Measurements from ENCODE around the gene RASSF5. TPM values are rescaled to one million over a fixed set of nuclear protein-coding genes. Genes with fewer than 3 reads are reported as not detected.
A peak's percentile ranks its signal among the peaks of the same experiment; 100 is the strongest.

RASSF5 gene
- total and polyA plus RNA-seq, 9 of the 15 experiments (the other 6 are each of a cell fraction or from before 2014, with no cell fraction given), result 6.1 to 41.0 (median 25.2) TPM

GRCh38 chr1:206550446-206550845 is 43.1 kb downstream of the RASSF5 start:
- no peaks in the 10 kb centered on the region for H4K20me1 ChIP-seq (replicated peaks; ENCODE audit: control insufficient read depth, insufficient read depth, low read length)
- TF ChIP-seq ZMIZ1 (IDR thresholded peaks at IDR 0.05; ENCODE audit: low read depth in 2 of 2, low read length in 2 of 2) (no peak), FOXJ2 (tag; IDR thresholded peaks at IDR 0.05) (0 out of 2 replicates have a peak, but pooled peaks have one; percentile 27)
- peaks cover 11 to 47% of the 10 kb centered on the region in 2 experiments for H3K4me1 ChIP-seq (replicated peaks in 1 of 2; ENCODE audit: control insufficient read depth in 2 of 2, insufficient read depth in 2 of 2, low read length in 2 of 2)
- no peaks in the 10 kb centered on the region for H3K79me2 ChIP-seq (ENCODE audit: control insufficient read depth, insufficient read depth, low read length)
- 4% methylated on average over 2 of the region's 2 CpGs for WGBS (ENCODE audit: insufficient coverage, low coverage, missing lambda C conversion rate)
- no peak overlapping the region for H3K9ac ChIP-seq (ENCODE audit: insufficient read depth in 1 of 2, low read depth in 2 of 2, low read length in 2 of 2)
- DNase-seq (ENCODE audit: extremely low read depth in 1 of 4, low spot score in 3 of 4) (no peak), ATAC-seq (no peak), FAIRE-seq (no peak)
- no peaks in the 10 kb centered on the region for H3K27me3 ChIP-seq (ENCODE audit: control insufficient read depth in 2 of 2, insufficient read depth in 2 of 2, low read length in 2 of 2)
- CTCF ChIA-PET (ENCODE audit: low intra/inter-chr PET ratio), result no interaction called here
- H3K4me2 ChIP-seq (ENCODE audit: insufficient read depth, low read length), result no peak overlapping the region
- no peak overlapping the region for H3K27ac ChIP-seq (ENCODE audit: extremely low read depth, low read depth, low read length)
- in situ Hi-C loops (cut with MboI) (no loop called here), intact Hi-C loops (cut with micrococcal nuclease) (no loop called here)
- H2AFZ ChIP-seq (ENCODE audit: low read depth, low read length), result no peak overlapping the region
- no TSS peak for BruUV-seq (replicated peaks)
- POLR2A ChIA-PET, result interaction anchor here (0.5 to 1.8 kb wide), 3 partner anchors 13 to 37 kb away, joined by 3 to 11 read pairs (median 7); no protein-coding TSS in a partner anchor
- no peaks in the 10 kb centered on the region for H3K36me3 ChIP-seq (ENCODE audit: control insufficient read depth, insufficient read depth, low read length)
- no peak overlapping the region for H3K4me3 ChIP-seq
- no peaks in the 10 kb centered on the region for H3K9me3 ChIP-seq (replicated peaks; ENCODE audit: control insufficient read depth, insufficient read depth, low read depth, low read length)
- H3K9me1 ChIP-seq (ENCODE audit: control insufficient read depth, insufficient read depth, low read length), result no peaks in the 10 kb centered on the region

All from K562 (cell line).